Activated effector memory CD4-positive, alpha-beta T cell treated with Interleukin-2 at 50 U/mL for 16 hours (primary cell): Measurements from ENCODE around the gene CNGB1.
"Not testable (repeated sequence)": the region's sequence is repeated elsewhere in the genome, so short reads cannot be mapped to it uniquely, and the experiment has no call there.

Source experiments
- DNase-seq: peaks from one replicate; pipeline ENCODE4 v3.0.0-alpha.2; 2020

Gene CNGB1

GRCh38 chr16:57970970-57971369 lies at the start of gene CNGB1:
Gene CNGB1 (minus strand): TSS chr16:57971128. CDS start chr16:57967286, 3,842 bp downstream.
- DNase-seq: no peak

DNA sequence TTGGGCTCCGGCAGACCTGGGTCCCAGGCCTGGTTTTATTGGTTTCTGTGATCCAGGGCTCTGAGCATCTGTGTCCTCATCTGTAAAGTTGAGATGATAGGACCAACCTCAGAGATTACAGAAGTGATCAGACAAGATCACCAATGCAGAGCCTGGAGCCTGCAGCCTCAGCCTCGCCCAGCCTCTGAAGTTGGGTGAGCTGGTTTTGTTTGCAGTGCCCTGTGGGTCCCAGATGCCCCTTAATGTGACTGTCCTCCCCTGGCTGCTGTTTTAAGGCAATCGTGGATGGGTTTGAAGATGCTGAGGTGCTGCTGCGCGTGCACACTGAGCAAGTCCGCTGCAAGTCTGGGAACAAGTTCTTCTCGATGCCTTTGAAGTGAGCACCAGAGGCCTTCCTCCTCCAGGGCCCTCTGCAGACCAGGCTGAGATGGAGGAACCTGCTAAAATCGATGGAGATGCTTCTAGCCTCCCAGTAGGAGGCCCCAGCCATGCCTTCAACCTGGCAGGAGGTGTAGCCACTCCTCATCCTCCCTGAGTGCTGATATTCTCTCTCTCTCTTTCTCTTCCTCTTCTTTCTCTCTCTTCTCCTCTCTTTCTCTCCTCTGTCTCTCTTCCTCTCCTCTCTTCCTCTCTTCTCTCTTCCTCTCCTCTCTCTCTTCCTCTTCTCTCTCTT lies 49.1 kb upstream of the CNGB1 start:
- no peak for DNase-seq

DNA sequence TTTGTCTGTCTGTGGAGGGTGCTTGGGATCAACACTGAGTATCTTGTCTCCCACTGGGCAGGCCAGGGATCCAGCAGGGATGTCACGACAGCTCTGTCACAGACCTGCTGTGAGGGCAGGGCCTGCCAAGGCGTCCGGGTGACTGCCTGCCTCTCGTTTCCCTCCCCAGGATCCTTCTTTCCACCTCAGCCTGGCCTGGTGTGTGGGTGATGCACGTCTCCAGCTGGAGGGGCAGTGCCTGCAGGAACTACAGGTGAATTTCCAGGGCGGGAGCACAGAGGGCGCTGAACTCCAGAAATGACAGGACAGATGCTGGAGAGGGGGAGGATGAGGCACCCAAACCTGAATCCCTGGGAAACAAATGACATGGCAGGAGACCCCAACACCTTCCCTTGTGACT lies 47.9 kb upstream of the CNGB1 start:
- DNase-seq: no peak

DNA sequence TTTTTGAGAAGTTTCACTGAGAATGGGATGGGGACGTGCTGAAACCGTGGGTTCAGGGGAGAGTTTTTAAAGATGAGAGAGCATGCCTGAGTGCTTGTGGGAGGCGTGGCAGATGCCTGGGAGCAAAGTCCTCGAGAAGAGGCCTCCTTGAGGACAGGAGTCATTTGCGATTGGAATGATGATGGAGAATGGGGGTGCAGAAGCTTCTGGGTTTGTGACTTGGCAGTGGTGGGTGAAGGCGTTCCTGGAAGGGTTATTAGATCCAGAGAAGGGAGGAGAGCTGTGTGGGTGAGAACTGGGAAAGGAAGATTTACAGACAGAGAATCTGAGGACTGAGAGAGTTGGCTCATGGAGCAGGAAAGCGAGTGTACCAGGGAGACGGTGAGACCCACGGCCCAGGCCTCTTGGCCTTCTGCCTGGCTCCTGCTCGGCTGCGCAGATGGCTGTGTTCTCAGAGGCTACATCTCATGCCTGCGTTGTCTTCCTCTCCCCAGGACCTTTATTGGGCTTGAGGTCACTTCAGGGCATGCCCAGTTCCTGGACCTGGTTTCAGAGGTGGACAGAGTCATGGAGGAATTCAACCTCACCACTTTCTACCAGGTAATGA lies 46.0 kb upstream of the CNGB1 start:
- no peak for DNase-seq

GRCh38 chr16:58013201-58013956 lies 42.5 kb upstream of the CNGB1 start:
- no peak for DNase-seq

GRCh38 chr16:58012481-58012880 lies 41.6 kb upstream of the CNGB1 start:
- no peak for DNase-seq

- no peak for DNase-seq
Measured at GRCh38 chr16:58011652-58012051, 40.7 kb upstream of the CNGB1 start.

DNA sequence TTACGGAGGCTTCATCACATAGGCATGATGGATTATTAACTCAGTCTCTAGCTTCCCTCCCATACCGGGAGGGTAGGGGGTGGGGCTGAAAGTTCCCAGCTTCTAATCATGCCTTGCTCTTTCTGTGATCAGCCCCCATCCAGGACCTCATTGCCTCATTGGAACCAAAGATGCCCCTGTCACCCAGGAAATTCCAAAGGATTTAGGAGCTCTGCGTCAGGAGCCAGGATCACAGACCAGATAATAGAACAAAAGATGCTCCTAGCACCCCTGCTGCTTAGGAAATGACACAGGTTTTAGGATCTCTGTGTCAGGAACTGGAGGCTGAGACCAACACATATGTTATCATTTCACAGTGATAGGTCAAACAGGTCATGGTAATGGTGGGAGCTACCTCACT lies 40.0 kb upstream of the CNGB1 start:
- no peak for DNase-seq

DNA sequence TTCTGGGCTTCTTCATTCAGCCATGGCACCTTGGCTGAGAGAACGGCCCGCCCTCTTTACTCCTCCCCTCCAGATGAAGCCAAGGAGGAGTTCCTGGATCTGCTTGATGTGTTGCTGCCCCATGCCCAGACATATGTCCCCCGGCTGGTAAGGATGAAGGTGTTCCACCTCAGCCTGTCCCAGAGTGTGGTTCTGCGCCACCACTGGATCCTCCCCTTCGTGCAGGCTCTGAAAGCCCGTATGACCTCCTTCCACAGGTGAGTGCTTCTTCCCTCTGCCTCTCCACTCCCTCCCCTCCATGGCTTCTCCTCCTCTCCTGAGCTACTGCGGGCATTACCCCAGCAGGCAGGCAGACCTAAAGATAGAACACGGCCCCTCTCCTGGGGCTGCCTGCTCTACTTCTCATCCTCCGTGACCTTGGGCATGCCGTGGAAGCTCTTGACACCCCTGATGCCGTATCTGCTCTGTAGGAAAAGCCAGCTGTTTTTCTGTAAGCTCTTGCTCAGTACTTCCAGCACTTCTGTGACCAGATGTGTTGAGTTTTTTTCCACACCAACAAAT lies 39.0 kb upstream of the CNGB1 start:
- no peak for DNase-seq

- not testable (repeated sequence) for DNase-seq
Measured at GRCh38 chr16:58004736-58005135, 33.8 kb upstream of the CNGB1 start.

DNA sequence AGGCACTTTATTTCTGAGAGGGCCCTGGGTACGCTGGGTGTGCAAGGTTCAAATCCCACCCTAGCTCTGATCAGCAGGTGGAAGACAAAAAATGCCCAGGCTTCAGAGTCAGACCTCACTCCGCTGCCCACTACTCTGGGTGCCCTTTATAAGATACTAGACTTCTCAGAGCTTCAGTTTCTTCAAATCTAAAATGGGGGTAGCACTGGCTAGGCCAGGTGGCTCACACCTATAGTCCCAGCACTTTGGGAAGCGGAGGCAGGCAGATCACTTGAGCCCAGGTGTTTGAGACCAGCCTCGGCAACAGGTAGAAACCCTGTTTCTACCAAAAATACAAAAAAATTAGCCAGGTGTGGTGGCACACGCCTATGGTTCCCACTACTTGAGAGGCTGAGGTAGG lies 32.0 kb upstream of the CNGB1 start:
- DNase-seq: no peak

DNA sequence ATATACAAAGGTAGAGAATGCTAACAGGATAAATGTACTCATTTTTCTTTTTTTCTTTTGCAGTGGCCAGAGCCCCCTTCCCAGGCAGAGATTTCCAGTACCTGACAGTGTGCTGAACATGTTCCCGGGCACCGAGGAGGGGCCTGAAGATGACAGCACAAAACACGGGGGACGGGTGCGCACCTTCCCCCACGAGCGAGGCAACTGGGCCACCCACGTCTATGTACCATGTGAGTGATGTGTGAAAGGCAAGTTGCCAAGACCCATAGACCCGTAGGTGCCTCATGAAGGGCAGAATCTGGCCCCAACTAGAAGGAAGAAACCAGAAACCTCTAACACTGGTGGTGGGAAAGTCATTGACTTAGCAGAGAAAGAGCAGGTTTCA lies 31.5 kb upstream of the CNGB1 start:
- DNase-seq: no peak

DNA sequence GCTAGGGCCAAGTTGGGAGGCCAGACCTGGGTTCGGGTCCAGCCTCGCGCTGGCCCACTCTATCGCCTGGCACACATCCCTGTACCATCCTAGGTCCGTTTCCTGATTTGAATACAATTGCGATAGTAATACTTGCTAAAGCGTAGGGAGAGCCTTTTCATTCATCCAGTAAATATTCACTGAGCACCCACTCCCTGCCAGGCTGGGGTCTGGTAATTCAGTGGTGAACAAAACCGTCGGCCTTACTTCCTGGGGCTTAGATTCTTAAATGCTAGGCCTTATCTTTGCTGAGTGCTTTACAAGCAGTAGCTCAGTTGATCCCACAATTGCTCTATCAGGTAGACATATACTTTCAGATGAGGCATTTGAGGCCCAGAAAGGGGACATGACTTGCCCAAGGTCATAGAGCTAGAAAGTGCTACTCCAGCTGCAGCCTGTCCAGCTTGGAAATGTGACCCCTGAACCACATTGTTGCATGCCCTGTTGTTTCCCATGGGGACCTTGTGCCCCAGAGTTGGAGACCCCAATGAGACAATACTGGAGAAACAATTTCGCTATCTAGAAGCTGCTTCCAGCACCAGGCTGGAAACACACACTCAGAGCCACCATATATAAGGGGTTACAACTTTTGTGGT lies 31.0 kb upstream of the CNGB1 start:
- no peak for DNase-seq

DNA sequence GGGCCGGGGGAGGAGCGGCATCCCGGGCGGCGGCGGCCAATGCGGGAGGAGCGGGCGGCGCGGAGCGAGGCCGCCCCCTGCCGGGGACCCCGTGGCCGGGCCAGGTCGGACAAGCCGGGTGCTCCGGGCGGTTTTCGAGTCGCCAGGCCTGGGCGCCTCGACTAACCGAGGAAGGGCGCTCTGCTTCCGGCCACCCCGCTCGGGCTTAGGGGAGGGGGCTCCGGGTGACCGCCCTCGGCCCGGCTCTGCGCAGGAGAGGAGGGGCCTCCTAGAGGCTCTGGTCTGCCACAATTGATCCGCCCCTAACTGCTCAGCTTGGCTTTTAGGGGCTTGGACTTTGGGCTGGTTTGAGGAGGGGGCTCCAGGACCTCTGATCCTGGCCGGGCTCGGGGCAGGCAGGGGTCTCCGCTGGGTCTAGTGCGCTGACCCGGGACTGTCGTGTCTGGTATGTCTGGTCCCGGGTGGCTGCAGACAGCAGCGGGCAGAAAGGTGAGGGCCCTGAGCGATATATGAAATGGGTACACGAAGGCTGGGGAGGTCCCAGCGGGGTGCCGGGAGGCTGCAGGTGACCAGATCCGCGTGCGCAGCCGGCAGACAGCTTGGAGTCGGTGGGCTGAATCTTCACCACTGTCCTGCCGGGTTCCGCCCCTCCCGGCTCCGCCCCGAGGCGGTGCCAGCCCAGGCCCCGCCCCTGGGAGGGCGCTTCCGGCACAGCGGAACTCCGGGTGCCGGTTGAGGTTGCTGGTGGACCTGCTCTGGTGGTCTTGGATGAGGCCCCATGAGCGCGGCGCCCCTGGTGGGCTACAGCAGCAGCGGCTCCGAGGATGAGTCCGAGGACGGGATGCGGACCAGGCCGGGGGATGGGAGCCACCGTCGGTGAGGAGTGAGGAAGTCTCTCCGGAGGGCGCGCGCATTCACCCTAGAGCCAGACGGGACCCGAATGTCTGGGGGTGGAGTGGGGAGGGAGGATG lies 30.1 kb upstream of the CNGB1 start, which contains the start of gene USB1:
USB1 (plus strand) TSS at position 702 of the 971 bp plus-strand sequence; CDS start at position 779, 77 bp downstream.
- peak; percentile 80 for DNase-seq

DNA sequence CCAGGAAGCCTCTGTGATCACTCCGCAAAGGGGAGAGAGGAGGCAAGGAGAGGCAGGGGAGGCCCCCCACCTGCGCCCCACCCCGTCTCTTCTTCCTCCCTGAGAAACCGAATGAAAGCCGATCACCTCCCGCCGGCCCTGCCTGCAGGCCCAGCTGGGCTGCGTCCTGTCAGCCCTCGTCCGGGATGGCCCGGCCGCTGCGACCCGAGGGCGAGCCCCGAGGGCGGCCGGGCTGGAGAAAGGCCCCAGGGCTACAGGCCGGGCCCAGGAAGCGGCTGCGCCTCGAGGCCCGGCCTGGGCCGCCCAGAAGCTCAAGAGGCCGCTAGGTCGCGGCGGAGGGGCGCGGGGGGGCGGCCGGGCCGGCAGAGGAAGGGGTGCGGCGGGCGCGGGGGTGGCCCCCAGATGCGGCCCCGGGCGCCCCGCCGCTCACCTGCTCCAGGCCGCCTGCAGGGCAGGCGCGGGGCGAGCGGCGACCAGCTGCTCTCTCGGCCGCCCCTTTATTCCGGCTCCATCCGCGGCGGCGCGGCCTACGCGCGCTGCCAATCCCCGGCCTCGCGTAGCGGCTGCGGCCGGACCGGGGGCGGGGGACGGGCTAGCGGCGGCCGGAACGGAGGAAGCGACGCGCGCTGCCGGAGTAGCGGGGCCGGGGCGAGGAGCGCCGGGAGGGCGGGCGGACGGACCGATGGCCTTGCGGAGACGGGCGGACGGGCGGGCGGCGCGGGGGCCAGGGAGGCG lies 29.2 kb upstream of the CNGB1 start, which contains the start of gene ZNF319:
ZNF319 (minus strand) TSS at position 702 of the 735 bp plus-strand sequence. CDS start 2,407 bp downstream, outside the sequence.
- no peak for DNase-seq

DNA sequence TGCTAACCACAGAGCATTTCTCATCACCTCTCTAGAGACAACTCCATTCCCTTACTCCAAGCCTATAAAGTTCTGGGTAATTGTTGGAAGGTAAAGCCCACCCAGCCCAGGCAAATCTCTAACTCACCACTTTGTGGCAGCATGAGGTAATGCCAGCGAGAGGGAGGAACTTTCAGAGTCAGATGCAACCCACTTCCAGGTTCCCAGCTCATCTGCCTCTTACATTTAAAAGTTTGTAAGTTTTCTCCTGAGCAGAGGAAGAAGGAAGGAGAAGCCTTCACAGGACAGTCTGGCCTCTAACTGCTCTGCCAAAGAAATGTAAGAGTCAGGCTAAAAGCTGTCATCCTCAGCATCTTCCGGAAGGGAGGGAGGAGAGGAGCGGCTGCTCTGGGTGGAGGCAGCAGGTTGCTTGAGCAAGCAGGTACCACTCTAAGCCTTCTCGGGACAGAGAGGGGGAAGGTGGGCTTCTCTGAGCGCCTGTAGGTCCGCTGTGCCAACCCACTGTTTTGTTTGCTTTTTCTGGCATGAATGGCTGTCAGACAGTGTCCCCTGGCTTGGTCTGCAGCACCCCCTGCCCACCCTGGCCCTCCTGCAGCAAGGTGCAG lies 28.5 kb upstream of the CNGB1 start:
- DNase-seq: peak; percentile 31

DNA sequence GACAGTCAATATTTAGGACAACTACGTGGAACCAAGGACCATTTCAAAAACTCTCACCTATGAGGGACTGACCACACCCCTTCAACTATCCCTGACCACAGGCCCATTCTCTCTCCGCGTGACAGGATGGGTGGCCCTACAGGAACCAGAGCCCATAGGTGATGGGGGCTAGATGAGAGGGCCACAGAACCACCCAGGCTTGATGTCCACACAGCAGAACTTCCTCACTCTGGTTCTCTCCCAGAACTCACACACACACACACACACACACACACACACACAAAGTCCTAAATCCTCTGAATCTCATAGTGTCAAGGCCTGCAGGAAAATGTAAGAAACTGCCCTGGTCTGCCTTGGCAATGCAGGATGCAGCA lies 28.1 kb upstream of the CNGB1 start:
- DNase-seq: no peak

- peak; percentile 62 for DNase-seq
Measured at GRCh38 chr16:57998486-57998885, 27.6 kb upstream of the CNGB1 start.

DNA sequence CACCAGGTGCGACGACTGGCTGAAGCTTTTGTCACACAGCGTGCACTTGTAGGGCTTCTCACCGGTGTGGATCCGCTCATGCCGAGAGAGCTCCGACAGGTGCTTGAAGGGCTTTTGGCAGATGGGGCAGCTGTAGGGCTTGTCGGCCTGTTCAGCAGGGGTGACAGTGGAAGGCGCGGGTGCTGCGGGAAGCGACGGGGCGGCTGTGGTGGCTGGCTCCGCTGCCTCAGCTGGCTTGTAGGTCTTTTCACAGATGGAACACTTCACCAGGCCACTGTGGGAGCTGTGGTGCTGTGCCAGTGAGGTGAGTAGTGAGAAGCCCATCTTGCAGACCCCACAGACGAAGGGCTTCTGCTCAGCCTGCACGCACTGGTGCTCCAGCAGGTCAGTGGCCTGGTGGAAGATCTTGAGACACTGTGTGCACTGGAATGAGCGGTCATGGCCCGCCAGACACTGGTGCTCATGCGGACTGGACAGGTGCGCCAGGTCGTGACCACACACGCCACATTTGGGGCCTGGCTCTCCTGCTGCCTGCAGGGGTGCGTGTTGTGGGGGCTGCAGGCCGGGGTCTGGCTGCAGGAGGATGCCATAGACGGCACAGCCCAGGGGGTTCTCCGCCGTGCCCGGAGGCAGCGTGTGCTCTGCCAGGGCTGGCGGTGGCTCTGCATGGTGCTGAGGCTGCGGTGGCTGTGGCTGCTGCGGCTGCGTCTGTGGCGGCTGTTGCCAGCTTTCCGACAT lies 26.8 kb upstream of the CNGB1 start:
- DNase-seq: no peak

- no peak for DNase-seq
Measured at GRCh38 chr16:57997176-57997527, 26.2 kb upstream of the CNGB1 start.
